RPMI8226 (cell line): Measurements from ENCODE around the gene LRRC41.
"Not testable (repeated sequence)": the region's sequence is repeated elsewhere in the genome, so short reads cannot be mapped to it uniquely, and the experiment has no call there.

Experiments
- DNase-seq: peaks from one replicate; pipeline ENCODE4 v3.0.0-alpha.2; 2015

Gene LRRC41

DNA sequence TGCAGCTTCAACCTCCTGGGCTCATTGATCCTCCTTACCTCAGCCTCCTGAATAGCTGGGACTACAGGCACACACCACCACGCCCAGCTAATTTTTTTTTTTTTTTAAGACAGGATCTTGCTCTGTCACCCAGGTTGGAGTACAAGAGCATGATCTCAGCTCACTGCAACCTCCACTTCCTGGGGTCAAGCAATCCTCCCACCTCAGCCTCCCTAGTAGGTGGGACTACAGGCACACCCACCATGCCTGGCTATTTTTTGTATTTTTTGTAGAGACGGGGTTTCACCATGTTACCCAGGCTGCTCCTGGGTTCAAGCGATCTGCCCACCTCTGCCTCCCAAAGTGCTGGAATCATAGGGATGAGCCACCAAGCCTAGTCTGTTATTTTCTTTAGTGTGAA lies 59.6 kb downstream of the LRRC41 start:
- DNase-seq, result not testable (repeated sequence)

DNA sequence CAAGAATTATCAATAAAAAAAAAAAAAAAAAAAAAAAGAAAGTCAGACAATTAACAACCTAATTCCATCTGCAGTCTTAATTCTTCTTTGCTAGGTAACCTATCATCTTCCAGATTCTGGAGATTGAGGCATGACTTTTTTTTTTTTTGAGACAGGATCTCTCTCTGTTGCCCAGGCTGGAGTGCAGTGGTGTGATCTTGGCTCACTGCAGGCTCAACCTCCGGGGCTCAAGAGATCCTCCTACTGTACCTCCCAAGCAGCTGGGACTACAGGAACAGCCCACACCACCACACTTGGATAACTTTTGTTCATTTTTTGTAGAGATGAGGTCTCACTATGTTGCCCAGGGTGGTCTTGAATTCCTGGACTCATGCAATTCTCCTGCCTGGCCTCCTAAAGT lies 60.5 kb downstream of the LRRC41 start:
- no peak for DNase-seq

DNA sequence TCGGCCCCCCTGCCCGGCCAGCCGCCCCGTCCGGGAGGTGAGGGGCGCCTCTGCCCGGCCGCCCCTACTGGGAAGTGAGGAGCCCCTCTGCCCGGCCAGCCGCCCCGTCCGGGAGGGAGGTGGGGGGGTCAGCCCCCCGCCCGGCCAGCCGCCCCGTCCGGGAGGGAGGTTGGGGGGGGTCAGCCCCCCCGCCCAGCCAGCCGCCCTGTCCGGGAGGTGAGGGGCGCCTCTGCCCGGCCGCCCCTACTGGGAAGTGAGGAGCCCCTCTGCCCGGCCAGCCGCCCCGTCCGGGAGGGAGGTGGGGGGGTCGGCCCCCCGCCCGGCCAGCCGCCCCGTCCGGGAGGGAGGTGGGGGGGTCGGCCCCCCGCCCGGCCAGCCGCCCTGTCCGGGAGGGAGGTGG lies 61.7 kb downstream of the LRRC41 start:
- not testable (repeated sequence) for DNase-seq

DNA sequence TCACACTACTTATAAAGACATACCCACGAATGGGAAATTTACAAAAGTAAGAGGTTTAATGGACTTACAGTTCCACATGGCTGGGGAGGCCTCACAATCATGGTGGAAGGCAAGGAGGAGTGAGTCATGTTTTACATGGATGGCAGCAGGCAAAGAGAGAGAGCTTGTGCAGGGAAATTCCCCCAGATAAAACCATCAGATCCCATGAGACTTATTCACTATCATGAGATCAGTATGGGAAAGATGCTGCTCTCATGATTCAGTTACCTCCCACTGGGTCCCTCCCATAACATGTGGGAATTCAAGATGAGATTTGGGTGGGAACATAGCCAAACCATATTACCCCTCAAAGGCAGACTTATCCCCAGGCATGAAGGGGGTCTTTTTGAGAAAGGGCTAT lies 64.6 kb downstream of the LRRC41 start:
- not testable (repeated sequence) for DNase-seq

DNA sequence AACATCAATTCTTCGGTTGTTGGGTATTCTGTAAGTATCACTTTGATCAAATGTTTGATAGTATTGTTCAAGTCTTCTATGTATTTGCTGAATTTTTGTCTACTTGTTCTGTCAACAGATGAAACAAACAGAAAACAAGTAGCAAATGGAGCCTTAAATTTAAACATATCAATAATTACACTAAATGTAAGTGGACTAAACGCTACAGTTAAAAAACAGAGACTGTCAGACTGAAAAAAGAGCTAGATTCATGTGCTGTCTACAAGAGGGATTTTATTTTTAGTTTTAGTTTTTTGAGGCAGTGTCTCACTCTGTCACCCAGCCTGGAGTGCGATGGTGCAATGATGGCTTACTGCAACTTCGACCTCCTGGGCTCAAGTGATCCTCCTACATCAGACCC lies 66.5 kb downstream of the LRRC41 start:
- no peak for DNase-seq

DNA sequence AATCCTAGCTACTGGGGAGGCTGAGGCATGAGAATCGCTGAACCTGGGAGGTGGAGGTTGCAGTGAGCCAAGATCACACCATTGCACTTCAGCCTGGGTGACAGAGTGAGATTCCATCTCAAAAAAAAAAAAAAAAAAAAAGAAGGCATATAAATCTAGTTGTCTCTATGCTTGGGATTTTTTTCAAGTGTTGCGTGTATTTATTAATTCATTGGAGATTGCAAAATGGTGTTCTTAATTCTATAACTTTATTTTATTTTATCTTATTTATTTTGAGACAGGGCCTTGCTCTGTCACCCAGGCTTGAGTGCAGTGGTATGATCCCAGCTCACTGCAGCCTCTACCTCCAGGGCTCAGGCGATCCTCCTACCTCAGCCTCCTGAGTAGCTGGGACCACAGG lies 72.2 kb downstream of the LRRC41 start:
- DNase-seq, result not testable (repeated sequence)
